ENCODE results near the gene COL6A5.

DNA sequence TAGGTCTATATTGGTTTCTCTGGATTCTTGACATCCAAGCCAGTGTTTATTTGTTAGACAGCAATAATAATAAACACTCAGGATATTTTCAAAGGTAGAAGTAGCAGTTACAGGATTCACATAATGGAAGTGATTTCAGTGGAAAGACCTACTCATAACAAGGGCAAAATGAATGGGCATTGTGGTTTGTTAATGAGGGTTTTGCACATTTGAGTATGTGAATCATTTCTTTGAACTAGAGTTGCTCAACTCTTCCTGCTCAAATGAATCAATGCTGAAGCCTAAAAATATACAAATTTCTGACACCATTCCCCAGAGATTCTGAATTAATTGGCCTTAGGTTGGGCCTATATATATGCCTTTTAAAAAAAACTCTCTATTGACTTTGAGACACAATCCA lies 4.1 kb upstream of the COL6A5 start:
- TF ChIP-seq SUZ12 (IDR thresholded peaks at IDR 0.05; ENCODE audit: extremely low read depth, insufficient read depth, insufficient read length), result no peak
- TF ChIP-seq ZNF274 (IDR thresholded peaks at IDR 0.05; ENCODE audit: low read depth, low read length), result no peak

All from NT2/D1 (cell line).